Natural killer cell (primary cell): ENCODE data around the gene FAM3A. TPM values are rescaled to one million over a fixed set of nuclear protein-coding genes. Genes with fewer than 3 reads are reported as not detected.

Experiments
- ATAC-seq, 3 donors: fragments of 150-1000 bp in 2 of 3; fragments of 200-7000 bp in 1 of 3; cut with Tn5 transposase; 1 replicate in 1 of 3; 2 replicates in 2 of 3; pipeline ENCODE4 v1.10.0; 2021; ENCODE audit warnings: mild to moderate bottlenecking in 2 of 3, moderate library complexity in 2 of 3
- DNase-seq, 2 donors: peaks; one replicate each; pipeline versions ENCODE4 v3.0.0 to v3.0.0-alpha.2; 2013 to 2021; ENCODE audit warnings: mixed read lengths in 1 of 2
- H3K27ac ChIP-seq: one replicate; pipeline ENCODE4 v1.5.1; 2013; ENCODE audit warnings: mild to moderate bottlenecking, low read length
- H3K27me3 ChIP-seq: one replicate; pipeline ENCODE4 v1.6.1; 2013; ENCODE audit warnings: low read length; ENCODE audit not compliant: control insufficient read depth, insufficient read depth
- H3K36me3 ChIP-seq: one replicate; pipeline ENCODE4 v1.6.1; 2013; ENCODE audit warnings: low read length; ENCODE audit not compliant: control insufficient read depth, insufficient read depth
- H3K4me1 ChIP-seq: one replicate; pipeline ENCODE4 v1.6.1; 2013; ENCODE audit warnings: low read length; ENCODE audit not compliant: control insufficient read depth, insufficient read depth
- H3K4me3 ChIP-seq: one replicate; pipeline ENCODE4 v1.5.1; 2013; ENCODE audit warnings: low read length
- H3K9me3 ChIP-seq: one replicate; pipeline ENCODE4 v1.6.1; 2013; ENCODE audit warnings: low read length; ENCODE audit not compliant: control insufficient read depth, insufficient read depth
- H3K27ac Mint-ChIP-seq, 2 donors: one replicate each; pipeline ENCODE4 v1.8.0; 2022; ENCODE audit warnings: mild to moderate bottlenecking in 2 of 2, mixed read lengths in 2 of 2, moderate library complexity in 1 of 2
- H3K27me3 Mint-ChIP-seq, 2 donors: one replicate each; pipeline ENCODE4 v1.8.0; 2022; ENCODE audit warnings: low read depth in 2 of 2, mixed read lengths in 2 of 2
- H3K36me3 Mint-ChIP-seq: one replicate; pipeline ENCODE4 v1.8.0; 2022; ENCODE audit warnings: mixed read lengths
- H3K4me1 Mint-ChIP-seq, 2 donors: one replicate each; pipeline ENCODE4 v1.8.0; 2022; ENCODE audit warnings: mixed read lengths in 2 of 2
- H3K4me3 Mint-ChIP-seq: one replicate; pipeline ENCODE4 v1.8.0; 2022; ENCODE audit warnings: mild to moderate bottlenecking, moderate library complexity, mixed read lengths
- H3K9me3 Mint-ChIP-seq, 2 donors: one replicate each; pipeline ENCODE4 v1.8.0; 2022; ENCODE audit warnings: mixed read lengths in 2 of 2
- WGBS: methylation state at CpG from one replicate; pipeline ENCODE4 v1.1.7; 2013; ENCODE audit warnings: missing lambda C conversion rate; ENCODE audit not compliant: insufficient coverage; 5-methylcytosine and 5-hydroxymethylcytosine counted together
- intact Hi-C: fragments of 100-400 bp; cut with micrococcal nuclease; formaldehyde crosslinking; loops from one replicate; pipeline ENCODE4 v1.14.2; 2022
- total RNA-seq, 4 donors: library from RNA; stranded (reverse); fragments of 120-200 nt in 1 of 4; gene quantifications; one replicate each; pipeline versions ENCODE4 v1.2.3 to v1.2.4, GENCODE V29; 2013 to 2022
- TF ChIP-seq, protein P1 (sequence below): fragments of 200-600 bp; IDR thresholded peaks from one replicate; pipeline ENCODE4 v1.8.0; 2022; ENCODE audit warnings: antibody characterized with exemption

FAM3A gene
- total RNA-seq, 3 donors from 2014 or later (not counting 1 experiment from before 2014, with no cell fraction given) = 31.1 to 38.0 (median 37.3) TPM

DNA sequence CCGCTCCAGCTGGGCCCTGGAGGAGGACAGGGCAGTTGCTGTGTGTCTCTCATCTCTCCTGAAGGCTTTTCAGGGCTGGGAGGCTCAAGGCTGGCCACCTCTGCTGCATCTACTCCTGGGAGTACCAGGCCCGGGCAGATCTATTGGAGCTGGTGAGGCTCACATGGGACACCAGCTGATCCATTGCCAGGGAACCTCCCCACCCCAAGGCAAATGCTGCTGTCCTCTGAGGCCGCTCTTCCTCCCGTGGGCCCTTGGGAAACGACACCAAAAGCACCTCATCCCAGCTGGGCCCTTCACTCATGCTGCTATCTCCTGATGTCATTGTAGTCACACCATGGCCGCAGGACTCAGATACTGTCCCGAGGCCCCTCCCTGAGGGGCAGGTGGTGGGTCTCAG lies 33.2 kb downstream of the FAM3A start:
- H3K36me3 Mint-ChIP-seq = no peaks in the 10 kb centered on the region
- no peaks in the 10 kb centered on the region for H3K27me3 ChIP-seq
- no peak overlapping the region for H3K27ac Mint-ChIP-seq
- DNase-seq = no peak
- intact Hi-C loops = no loop called here
- WGBS = 88% methylated on average over 7 of the region's 7 CpGs
- H3K27me3 Mint-ChIP-seq = no peaks in the 10 kb centered on the region
- ATAC-seq = no peak
- H3K27ac ChIP-seq = no peak overlapping the region
- peaks cover 49% of the 10 kb centered on the region for H3K4me1 ChIP-seq
- TF ChIP-seq, protein P1, sequence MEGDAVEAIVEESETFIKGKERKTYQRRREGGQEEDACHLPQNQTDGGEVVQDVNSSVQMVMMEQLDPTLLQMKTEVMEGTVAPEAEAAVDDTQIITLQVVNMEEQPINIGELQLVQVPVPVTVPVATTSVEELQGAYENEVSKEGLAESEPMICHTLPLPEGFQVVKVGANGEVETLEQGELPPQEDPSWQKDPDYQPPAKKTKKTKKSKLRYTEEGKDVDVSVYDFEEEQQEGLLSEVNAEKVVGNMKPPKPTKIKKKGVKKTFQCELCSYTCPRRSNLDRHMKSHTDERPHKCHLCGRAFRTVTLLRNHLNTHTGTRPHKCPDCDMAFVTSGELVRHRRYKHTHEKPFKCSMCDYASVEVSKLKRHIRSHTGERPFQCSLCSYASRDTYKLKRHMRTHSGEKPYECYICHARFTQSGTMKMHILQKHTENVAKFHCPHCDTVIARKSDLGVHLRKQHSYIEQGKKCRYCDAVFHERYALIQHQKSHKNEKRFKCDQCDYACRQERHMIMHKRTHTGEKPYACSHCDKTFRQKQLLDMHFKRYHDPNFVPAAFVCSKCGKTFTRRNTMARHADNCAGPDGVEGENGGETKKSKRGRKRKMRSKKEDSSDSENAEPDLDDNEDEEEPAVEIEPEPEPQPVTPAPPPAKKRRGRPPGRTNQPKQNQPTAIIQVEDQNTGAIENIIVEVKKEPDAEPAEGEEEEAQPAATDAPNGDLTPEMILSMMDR = no peak
- H3K4me1 Mint-ChIP-seq = peaks cover 3 to 17% of the 10 kb centered on the region in 2 donors
- H3K36me3 ChIP-seq = peaks cover 16% of the 10 kb centered on the region
- no peaks in the 10 kb centered on the region for H3K9me3 ChIP-seq
- no peak overlapping the region for H3K4me3 ChIP-seq
- H3K9me3 Mint-ChIP-seq = no peaks in the 10 kb centered on the region
- H3K4me3 Mint-ChIP-seq = no peak overlapping the region

- ATAC-seq (no peak), DNase-seq (no peak)
- Mint-ChIP-seq H3K27me3 (no peaks in the 10 kb centered on the region), H3K4me1 (peaks cover 0 to 14% of the 10 kb centered on the region in 2 donors), H3K4me3 (no peak overlapping the region), H3K36me3 (no peaks in the 10 kb centered on the region), H3K9me3 (no peaks in the 10 kb centered on the region), H3K27ac (no peak overlapping the region)
- Histone ChIP-seq H3K4me1 (peaks cover 42% of the 10 kb centered on the region), H3K27ac (no peak overlapping the region), H3K36me3 (peaks cover 13% of the 10 kb centered on the region), H3K9me3 (no peaks in the 10 kb centered on the region), H3K27me3 (no peaks in the 10 kb centered on the region), H3K4me3 (no peak overlapping the region)
- 90% methylated on average over 12 of the region's 14 CpGs for WGBS
- TF ChIP-seq, protein P1 = no peak
- intact Hi-C loops = no loop called here
Measured at GRCh38 chrX:154481911-154482601, 34.0 kb downstream of the FAM3A start.

- 100% methylated on average over 1 of the region's 5 CpGs for WGBS
- Mint-ChIP-seq H3K4me3 (no peak overlapping the region), H3K27ac (no peak overlapping the region), H3K4me1 (peaks cover 0 to 12% of the 10 kb centered on the region in 2 donors), H3K9me3 (no peaks in the 10 kb centered on the region), H3K36me3 (no peaks in the 10 kb centered on the region), H3K27me3 (no peaks in the 10 kb centered on the region)
- peaks cover 38% of the 10 kb centered on the region for H3K4me1 ChIP-seq
- H3K36me3 ChIP-seq = peaks cover 13% of the 10 kb centered on the region
- H3K4me3 ChIP-seq = no peak overlapping the region
- no peak overlapping the region for H3K27ac ChIP-seq
- intact Hi-C loops = no loop called here
- ATAC-seq (no peak), DNase-seq (no peak)
- H3K9me3 ChIP-seq = no peaks in the 10 kb centered on the region
- TF ChIP-seq, protein P1 = no peak
- H3K27me3 ChIP-seq = no peaks in the 10 kb centered on the region
Measured at GRCh38 chrX:154481195-154481594, 34.8 kb downstream of the FAM3A start.
